ENCODE measurements around the gene REN.

DNA sequence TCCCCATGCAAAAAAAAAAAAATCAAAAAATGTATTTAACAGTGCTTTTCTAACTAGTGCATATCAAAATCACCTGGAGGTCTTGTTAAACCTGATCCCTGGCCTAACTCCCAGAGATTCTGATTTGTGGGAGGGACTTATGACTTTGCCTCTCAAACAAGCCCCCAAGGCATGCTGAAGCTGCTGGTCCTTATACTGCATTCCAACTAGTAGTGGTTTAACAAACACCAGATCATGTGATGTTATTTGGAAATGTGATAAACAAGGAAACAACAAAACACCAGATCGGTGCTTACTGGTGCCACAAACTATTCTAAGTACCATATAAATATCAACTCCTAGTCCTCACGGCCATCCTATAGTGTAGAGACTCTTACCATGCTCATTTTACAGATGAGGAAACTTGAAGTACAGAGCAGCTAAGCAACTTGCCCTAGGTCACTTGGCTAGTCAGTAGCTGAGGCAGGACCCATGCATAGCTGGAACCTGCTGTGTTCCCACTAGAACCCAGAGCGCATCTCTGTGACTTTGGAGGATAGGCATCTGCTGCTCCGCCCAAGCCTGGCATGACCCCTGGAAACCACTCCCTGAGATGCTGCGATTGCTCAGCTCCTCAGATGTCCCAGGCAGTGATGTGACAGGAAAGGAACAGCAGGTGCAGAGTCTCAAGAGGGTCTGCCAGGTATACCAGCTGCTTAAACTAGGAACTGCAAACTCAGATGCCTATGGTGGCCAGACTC lies 55.1 kb downstream of the REN start:
- TF ChIP-seq EZH2 (IDR thresholded peaks at IDR 0.05) (no peak), POLR2AphosphoS5 (IDR thresholded peaks at IDR 0.05; ENCODE audit: borderline replicate concordance, low read depth, low read length) (no peak), FOXP2 (optimal IDR thresholded peaks at IDR 0.05; ENCODE audit: control extremely low read depth, extremely low read length, insufficient read depth) (no peak)
